NCI-H2081 (cell line): Measurements from ENCODE around the gene FOXP2.
A peak's percentile ranks its signal among the peaks of the same experiment; 100 is the strongest.
"Not testable (repeated sequence)": the region's sequence is repeated elsewhere in the genome, so short reads cannot be mapped to it uniquely, and the experiment has no call there.

Experiments
- DNase-seq, 2 experiments: peaks; one replicate each; lab custom pipeline; 2025; lab: John Stamatoyannopoulos, UW

Gene FOXP2

DNA sequence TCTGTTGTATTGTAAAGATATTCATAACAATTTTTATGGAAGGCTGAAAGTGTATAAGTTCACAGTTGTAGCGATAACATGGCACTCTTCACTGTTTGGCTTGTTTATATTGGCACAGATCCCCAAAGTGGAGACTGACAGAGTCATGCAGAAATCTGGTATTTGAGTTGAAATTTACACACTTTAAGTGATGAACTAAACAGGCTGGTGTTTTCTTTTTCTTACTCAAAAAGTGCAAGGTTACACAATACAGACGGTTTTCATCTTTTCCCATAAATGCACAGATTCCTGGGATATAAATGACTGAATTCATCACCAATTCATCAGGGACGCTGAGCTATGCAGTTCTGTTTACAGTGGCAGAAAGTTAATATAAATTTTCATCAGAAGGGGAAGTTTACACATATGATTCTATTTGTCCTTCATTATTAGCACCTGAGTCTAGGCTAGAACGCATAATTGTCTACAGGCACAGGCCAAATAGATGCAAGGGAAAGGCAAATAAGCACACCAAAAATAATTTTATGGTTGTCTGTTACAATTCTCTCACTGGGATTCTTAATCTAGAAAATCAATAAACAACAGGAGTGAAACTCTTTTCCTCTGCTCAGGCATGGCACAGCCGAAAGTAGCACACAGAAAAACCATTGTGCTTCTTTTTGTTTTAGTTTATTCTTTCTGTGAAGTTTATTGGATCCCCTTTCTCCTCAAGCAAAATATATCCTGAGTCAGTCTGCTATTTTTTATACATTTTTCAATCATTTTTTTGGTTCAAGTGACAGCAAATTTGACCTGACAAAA is 88.0 kb downstream of the FOXP2 start:
- peak; percentile 2 to 46 for DNase-seq

GRCh38 chr7:114504586-114504985 is 90.0 kb downstream of the FOXP2 start:
- DNase-seq = no peak

DNA sequence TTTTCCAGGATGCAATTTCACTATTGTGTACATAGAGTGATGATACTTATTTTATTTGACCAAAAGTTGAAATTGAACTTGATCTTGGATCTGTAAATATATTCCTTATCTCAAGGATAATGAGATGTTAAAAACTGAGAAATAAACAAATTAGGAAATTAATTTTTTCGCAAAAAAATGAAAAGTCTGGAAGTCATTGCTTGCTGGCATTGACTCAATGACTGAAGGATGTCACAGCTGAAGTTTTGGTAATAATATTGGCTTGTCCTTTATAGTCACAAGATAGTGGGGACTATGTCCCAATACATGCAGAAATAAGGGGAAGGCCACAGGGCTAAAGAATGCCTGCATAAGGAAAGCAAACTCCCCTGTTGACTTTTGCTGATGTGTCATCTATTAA is 92.8 kb downstream of the FOXP2 start:
- no peak for DNase-seq

DNA sequence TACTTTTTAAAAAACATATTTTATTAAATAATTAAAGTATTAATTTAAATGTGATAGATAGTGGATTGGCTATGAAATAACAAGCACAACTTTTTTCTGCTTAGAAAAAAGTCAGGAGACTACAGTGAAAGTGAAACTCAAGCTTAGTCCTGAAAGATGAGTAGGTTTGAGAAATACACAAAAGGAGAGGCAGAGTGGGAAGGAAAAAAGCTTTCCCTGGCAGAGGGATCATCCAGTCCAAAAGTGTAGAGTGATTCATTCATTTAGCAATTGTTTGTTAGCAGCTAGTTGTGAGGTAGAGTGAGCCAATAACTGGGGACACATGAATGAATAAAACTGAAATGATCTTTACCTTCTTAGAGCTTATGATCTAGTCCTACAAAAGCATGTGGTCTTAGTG is 93.5 kb downstream of the FOXP2 start:
- DNase-seq = no peak

GRCh38 chr7:114510824-114511223 is 96.2 kb downstream of the FOXP2 start:
- DNase-seq = not testable (repeated sequence)

GRCh38 chr7:114519240-114519639 is 104.6 kb downstream of the FOXP2 start:
- DNase-seq = no peak

DNA sequence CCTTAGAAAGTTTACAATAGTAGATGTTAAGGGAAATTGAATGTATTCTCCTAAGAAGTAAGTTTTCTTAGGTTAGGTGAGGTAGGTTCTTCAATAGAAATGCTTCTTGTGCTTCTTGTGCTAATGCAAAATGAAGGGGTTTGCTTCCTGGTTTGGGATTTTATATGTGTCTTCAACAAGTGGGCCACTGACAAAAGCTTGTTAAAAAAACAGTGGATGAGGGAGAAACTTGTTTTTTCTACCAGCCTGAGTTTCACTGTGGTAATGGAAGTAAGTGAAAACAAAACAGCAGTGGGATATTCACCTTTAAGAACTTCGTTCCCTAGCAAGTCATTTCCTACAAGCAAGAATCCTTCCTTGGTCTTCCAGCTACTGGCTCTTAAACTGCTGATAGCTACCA is 107.5 kb downstream of the FOXP2 start:
- DNase-seq = no peak

DNA sequence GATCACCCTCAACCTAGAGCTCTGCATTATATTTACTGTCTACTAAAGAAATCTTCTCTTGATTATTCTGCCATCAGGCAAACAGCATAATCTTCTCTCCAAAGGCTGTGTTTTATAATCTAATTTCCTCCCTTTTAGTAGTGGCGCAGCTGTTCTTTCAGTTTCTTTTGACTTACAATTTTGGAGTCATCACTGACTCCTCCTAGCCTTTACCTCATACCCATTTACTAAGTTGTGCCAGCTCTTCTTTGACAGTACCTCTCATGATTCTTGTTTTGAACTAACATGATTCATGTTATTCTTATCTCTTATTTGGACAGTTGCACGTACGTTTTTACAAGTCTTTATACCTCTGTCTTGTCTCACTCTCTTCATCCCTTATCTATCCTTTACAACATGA is 113.0 kb downstream of the FOXP2 start:
- DNase-seq = no peak

DNA sequence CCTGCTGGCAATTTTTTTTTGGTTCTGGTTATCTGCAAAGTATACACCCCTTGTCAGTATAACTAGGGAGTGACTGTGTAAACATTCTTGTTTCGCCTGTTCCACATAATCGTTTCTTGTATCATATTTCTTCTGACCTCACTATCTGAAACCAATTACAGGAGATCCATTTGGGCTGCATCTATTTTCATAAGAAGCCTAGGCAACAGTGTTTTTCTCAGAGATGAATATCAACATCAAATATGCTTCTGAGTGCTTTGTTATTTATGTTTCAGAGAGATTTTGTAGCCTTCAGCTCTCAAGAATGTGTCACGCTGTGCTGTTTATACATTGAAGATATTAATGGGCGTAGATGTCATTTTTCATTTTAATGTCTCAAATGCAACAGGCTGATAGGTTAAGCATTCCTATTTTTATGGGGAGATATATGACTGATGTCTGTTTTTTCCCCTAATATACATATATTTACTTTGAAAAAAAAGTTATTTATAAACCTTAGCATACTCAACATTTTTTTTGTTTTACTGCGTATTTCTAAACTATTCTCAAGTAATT is 115.5 kb downstream of the FOXP2 start:
- peak; percentile 15 to 55 for DNase-seq

GRCh38 chr7:114531326-114531725 is 116.7 kb downstream of the FOXP2 start:
- no peak for DNase-seq

GRCh38 chr7:114533131-114533530 is 118.5 kb downstream of the FOXP2 start:
- peak; percentile 32 to 64 for DNase-seq

- no peak for DNase-seq
Observed at GRCh38 chr7:114534953-114535352, 120.3 kb downstream of the FOXP2 start.

- peak; percentile 17 to 58 for DNase-seq
Observed at GRCh38 chr7:114539575-114539974, 125.0 kb downstream of the FOXP2 start.

- DNase-seq = no peak
Observed at GRCh38 chr7:114540291-114540690, 125.7 kb downstream of the FOXP2 start.

- DNase-seq = not testable (repeated sequence)
Observed at GRCh38 chr7:114547346-114547745, 132.7 kb downstream of the FOXP2 start.

DNA sequence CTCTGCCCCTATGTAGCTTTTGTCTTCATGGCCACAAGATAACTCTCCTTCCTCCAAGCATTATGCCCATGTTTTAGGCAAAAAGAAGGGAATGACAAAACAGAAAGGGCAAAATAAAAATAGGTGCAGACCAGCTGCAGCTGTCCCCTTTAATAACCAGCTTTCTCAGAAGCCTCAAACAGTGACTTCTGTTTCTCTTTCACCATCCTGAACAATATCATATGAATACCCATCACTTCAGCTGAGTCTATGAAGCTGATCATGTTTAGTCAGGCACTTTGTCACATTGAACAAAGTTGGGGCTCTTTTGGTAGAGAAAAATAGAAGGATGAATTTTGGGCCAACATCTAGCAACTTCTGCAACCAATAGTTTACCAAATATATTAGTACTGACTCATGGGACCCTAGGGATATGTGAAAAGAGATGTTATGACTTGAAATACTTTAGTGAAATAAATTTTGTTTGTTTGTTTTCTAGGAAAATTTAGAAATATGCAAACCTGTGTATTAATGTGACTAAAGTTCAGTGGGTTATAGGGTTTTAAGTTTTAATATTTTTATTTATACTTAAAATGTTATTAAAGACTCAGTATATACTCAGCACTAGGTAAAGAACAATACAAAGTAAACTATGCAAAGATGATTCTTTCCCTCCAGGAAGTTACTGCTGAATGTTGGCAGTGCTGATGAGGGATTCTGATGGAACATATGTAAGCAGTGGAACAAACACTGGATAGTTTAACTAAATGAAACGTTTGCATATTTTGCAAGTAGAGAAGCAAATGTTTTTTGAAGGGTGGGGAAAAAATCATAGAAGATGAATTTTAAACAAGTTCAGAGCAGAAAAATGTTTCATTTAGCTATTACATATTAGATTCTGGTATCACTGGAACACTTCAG is 133.7 kb downstream of the FOXP2 start:
- DNase-seq = no peak

DNA sequence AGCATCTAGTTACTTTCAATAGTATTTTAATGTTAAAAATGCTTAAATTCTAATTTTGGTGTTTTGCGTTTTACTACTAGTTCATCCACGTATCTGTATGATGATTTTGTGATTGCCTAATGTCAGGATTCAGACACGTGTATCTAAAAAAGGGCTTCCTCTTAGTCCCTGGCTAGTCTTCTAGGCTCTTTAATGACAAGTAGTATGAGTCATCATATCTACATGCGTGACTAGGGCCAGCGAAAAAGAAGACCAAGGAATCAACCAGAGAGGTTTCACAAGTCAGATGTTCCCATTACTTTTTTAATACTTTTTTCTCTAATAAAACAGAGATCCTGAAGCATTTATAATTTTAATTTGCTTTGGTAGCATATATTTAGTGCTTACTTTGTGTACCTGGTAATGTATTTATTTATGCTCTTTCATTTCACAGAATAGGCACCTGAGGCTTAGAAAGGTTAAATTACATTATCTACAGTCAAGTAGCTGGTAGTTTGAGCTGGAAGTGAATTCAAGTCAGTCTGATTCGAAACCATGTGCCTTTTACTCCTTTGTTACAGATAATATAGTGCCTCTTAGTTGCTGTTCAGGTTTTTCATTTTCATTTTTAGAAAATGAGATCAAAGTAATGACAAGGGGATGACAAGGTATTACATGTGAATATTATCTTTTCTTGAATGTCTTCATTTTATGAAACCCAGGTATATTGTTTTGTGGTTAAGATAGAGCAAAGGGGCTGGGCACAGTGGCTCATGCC is 140.3 kb downstream of the FOXP2 start:
- DNase-seq = peak in 1 of 2 experiments; percentile 18

- no peak for DNase-seq
Observed at GRCh38 chr7:114567416-114567815, 152.8 kb downstream of the FOXP2 start.

DNA sequence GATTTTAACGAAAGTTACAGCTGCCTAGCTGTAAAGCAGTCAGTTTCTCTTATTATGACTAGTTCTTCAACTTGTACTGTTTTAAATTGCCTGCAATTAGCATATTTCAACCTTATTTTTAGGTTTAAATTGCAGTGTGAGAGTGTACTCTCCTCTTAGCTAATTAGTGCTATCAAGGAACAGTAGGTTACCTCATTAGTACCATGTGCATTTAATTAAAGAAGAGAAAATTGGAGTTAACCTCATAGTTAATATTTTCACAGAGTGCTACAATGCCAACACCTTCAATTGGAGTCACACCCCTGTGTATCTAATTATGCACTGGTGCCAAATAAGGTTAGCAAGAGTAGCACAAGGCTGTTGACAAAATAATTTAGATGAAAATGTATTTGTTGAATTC is 154.6 kb downstream of the FOXP2 start:
- peak in 1 of 2 experiments; percentile 54 for DNase-seq

- DNase-seq = no peak
Observed at GRCh38 chr7:114574384-114574783, 159.8 kb downstream of the FOXP2 start.

- DNase-seq = no peak
Observed at GRCh38 chr7:114575098-114575497, 160.5 kb downstream of the FOXP2 start.

DNA sequence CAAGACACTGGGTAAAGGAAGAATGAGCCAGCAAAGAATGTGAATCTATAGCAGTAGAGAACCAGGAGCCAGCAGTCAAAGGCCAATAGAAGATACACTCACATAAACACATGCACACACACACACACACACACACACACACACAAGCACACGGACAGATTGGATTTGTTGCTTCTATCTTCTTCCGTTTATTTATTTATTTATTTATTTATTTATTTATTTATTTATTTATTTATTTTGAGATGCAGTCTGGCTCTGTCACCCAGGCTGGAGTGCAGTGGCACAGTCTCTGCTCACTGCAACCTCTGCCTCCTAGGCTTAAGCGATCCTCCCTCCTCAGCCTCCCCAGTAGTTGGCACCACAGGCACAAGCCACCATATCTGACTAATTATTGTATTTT is 166.3 kb downstream of the FOXP2 start:
- DNase-seq = not testable (repeated sequence)
